H1 (cell line): ENCODE data around the gene ALDH3B1. TPM values are rescaled to one million over a fixed set of nuclear protein-coding genes. Genes with fewer than 3 reads are reported as not detected.
"Not testable (repeated sequence)": the region's sequence is repeated elsewhere in the genome, so short reads cannot be mapped to it uniquely, and the experiment has no call there.

Experiments used
- CTCF ChIA-PET: fragments of 300-600 bp; sonication (Branson Sonifier 250); formaldehyde crosslinking; loops from one replicate; lab custom pipeline; 2021; ENCODE audit not compliant: partially characterized antibody; lab: Charles Lee
- POLR2A ChIA-PET: fragments of 300-600 bp; sonication (Branson Sonifier 250); formaldehyde crosslinking; loops from one replicate; lab custom pipeline; 2021; ENCODE audit warnings: inconsistent platforms; ENCODE audit not compliant: partially characterized antibody; lab: Charles Lee
- DNase-seq, 2 experiments: peaks; one replicate each; pipeline versions ENCODE4 v3.0.0 to v3.0.0-alpha.2; 2010 to 2022; ENCODE audit warnings: low spot score in 2 of 2, low read depth in 1 of 2, mixed read lengths in 1 of 2
- FAIRE-seq: peaks from 2 replicates; lab custom pipeline; 2011; peaks lifted over from hg19 to GRCh38; lab: Jason Lieb, UNC
- H2AFZ ChIP-seq: 2 replicates; pipeline ENCODE4 v1.8.1; 2012; ENCODE audit warnings: low read length, inconsistent platforms
- H2AK5ac ChIP-seq: 2 replicates; pipeline ENCODE4 v1.6.1; 2013; ENCODE audit warnings: low read depth, low read length
- H2BK120ac ChIP-seq: replicated peaks from 2 replicates; pipeline ENCODE3; 2013; ENCODE audit warnings: low read depth, low read length, inconsistent platforms
- H2BK12ac ChIP-seq: 2 replicates; pipeline ENCODE4 v1.6.1; 2013; ENCODE audit warnings: low read depth, low read length
- H2BK15ac ChIP-seq: 2 replicates; pipeline ENCODE4 v1.6.1; 2013; ENCODE audit warnings: low read length
- H2BK20ac ChIP-seq: 2 replicates; pipeline ENCODE4 v1.6.1; 2013; ENCODE audit warnings: low read length
- H2BK5ac ChIP-seq: 2 replicates; pipeline ENCODE4 v1.6.1; 2013; ENCODE audit warnings: low read depth, low read length
- H3K14ac ChIP-seq: 2 replicates; pipeline ENCODE4 v1.6.1; 2013; ENCODE audit warnings: inconsistent platforms; ENCODE audit not compliant: insufficient read length
- H3K18ac ChIP-seq: 2 replicates; pipeline ENCODE4 v1.6.1; 2013; ENCODE audit warnings: low read length; ENCODE audit errors: extremely low read depth
- H3K23ac ChIP-seq: 2 replicates; pipeline ENCODE4 v1.6.1; 2013; ENCODE audit warnings: inconsistent platforms; ENCODE audit not compliant: insufficient read length
- H3K23me2 ChIP-seq: 2 replicates; pipeline ENCODE4 v1.6.1; 2013; ENCODE audit warnings: low read depth, low read length
- H3K27ac ChIP-seq: 2 replicates; pipeline ENCODE4 v1.6.1; 2011; ENCODE audit warnings: low read depth, low read length, inconsistent platforms
- H3K27me3 ChIP-seq, 4 experiments: replicated peaks in 1 of 4; 1 replicate in 1 of 4; 2 replicates in 3 of 4; pipeline versions ENCODE4 v1.6.1 to v1.8.1; 2011 to 2013; ENCODE audit warnings: low read length in 3 of 4, mild to moderate bottlenecking in 3 of 4, inconsistent platforms in 2 of 4, mixed read lengths in 2 of 4, moderate library complexity in 1 of 4; ENCODE audit not compliant: control insufficient read depth in 3 of 4, insufficient read depth in 3 of 4; ENCODE audit errors: extremely low read depth in 1 of 4
- H3K36me3 ChIP-seq, 4 experiments: 2 replicates each; pipeline versions ENCODE4 v1.6.1 to v1.8.1; 2011 to 2013; ENCODE audit warnings: mild to moderate bottlenecking in 4 of 4, low read length in 3 of 4, moderate library complexity in 2 of 4, control low read depth in 1 of 4, inconsistent platforms in 1 of 4; ENCODE audit not compliant: insufficient read depth in 4 of 4, control insufficient read depth in 2 of 4
- H3K4ac ChIP-seq: replicated peaks from 2 replicates; pipeline ENCODE3; 2013; ENCODE audit warnings: low read length, low read depth, mixed read lengths, inconsistent platforms; ENCODE audit not compliant: insufficient read length
- H3K4me1 ChIP-seq, 4 experiments: replicated peaks in 1 of 4; 1 replicate in 1 of 4; 2 replicates in 3 of 4; pipeline versions ENCODE4 v1.6.1 to v1.8.1; 2011 to 2013; ENCODE audit warnings: low read length in 3 of 4, inconsistent platforms in 2 of 4, mixed read lengths in 1 of 4; ENCODE audit not compliant: insufficient read depth in 4 of 4, control insufficient read depth in 3 of 4
- H3K4me2 ChIP-seq, 2 experiments: 2 replicates each; pipeline versions ENCODE4 v1.6.1 to v1.8.1; 2011 to 2013; ENCODE audit warnings: low read depth in 2 of 2, low read length in 2 of 2, control low read depth in 1 of 2, inconsistent platforms in 1 of 2, mild to moderate bottlenecking in 1 of 2; ENCODE audit not compliant: insufficient read depth in 1 of 2
- H3K4me3 ChIP-seq, 4 experiments: fragments of 200-600, 300-600 bp in 1 of 4; sonication (generic), shearing (Covaris generic), sonication (Bioruptor Twin) in 1 of 4; 2 replicates each; pipeline versions ENCODE4 v1.5.1 to v1.8.1; 2011 to 2016; ENCODE audit warnings: low read length in 4 of 4, low read depth in 3 of 4, control low read depth in 2 of 4, inconsistent platforms in 2 of 4, mild to moderate bottlenecking in 2 of 4, mixed read lengths in 1 of 4, moderate library complexity in 1 of 4; ENCODE audit not compliant: insufficient read depth in 2 of 4; ENCODE audit errors: extremely low read depth in 1 of 4
- H3K56ac ChIP-seq: replicated peaks from 2 replicates; pipeline ENCODE3; 2013; ENCODE audit warnings: low read depth, mild to moderate bottlenecking, mixed read lengths, low read length, inconsistent platforms; ENCODE audit not compliant: insufficient read length
- H3K79me1 ChIP-seq: 2 replicates; pipeline ENCODE4 v1.6.1; 2013; ENCODE audit warnings: low read depth, low read length, control low read depth
- H3K79me2 ChIP-seq, 2 experiments: 2 replicates each; pipeline versions ENCODE4 v1.6.1 to v1.8.1; 2012 to 2013; ENCODE audit warnings: low read length in 2 of 2, mild to moderate bottlenecking in 2 of 2, inconsistent platforms in 1 of 2; ENCODE audit not compliant: insufficient read depth in 2 of 2, control insufficient read depth in 1 of 2
- H3K9ac ChIP-seq, 4 experiments: replicated peaks in 1 of 4; 1 replicate in 1 of 4; 2 replicates in 3 of 4; pipeline versions ENCODE4 v1.6.1 to v1.8.1; 2011 to 2013; ENCODE audit warnings: low read depth in 3 of 4, low read length in 3 of 4, control low read depth in 2 of 4, mild to moderate bottlenecking in 2 of 4, moderate library complexity in 2 of 4, inconsistent platforms in 1 of 4; ENCODE audit errors: extremely low read depth in 1 of 4
- H3K9me3 ChIP-seq, 2 experiments: 2 replicates each; pipeline versions ENCODE4 v1.6.1 to v1.8.1; 2012 to 2013; ENCODE audit warnings: mild to moderate bottlenecking in 2 of 2, moderate library complexity in 2 of 2, control low read depth in 1 of 2, inconsistent platforms in 1 of 2, low read depth in 1 of 2, low read length in 1 of 2, mixed read lengths in 1 of 2; ENCODE audit not compliant: insufficient read depth in 2 of 2
- H4K20me1 ChIP-seq, 2 experiments: replicated peaks in 1 of 2; 2 replicates each; pipeline versions ENCODE3 to v1.8.1; 2011 to 2013; ENCODE audit warnings: inconsistent platforms in 2 of 2, low read length in 2 of 2, mild to moderate bottlenecking in 1 of 2; ENCODE audit not compliant: insufficient read depth in 2 of 2, control insufficient read depth in 1 of 2
- H4K5ac ChIP-seq: 2 replicates; pipeline ENCODE4 v1.6.1; 2013; ENCODE audit warnings: low read length, low read depth, mixed read lengths, inconsistent platforms; ENCODE audit not compliant: insufficient read length
- H4K8ac ChIP-seq: 2 replicates; pipeline ENCODE4 v1.8.0; 2013; ENCODE audit warnings: mild to moderate bottlenecking, moderate library complexity, low read length, inconsistent platforms; ENCODE audit not compliant: insufficient read depth; ENCODE audit errors: extremely low read depth
- H4K91ac ChIP-seq: replicated peaks from 2 replicates; pipeline ENCODE3; 2013; ENCODE audit warnings: low read length, mixed read lengths, inconsistent platforms; ENCODE audit not compliant: insufficient read length
- WGBS, 2 experiments: shearing (Covaris generic) in 1 of 2; methylation state at CpG; one replicate each; pipeline versions ENCODE4 v1.1.6 to v1.1.7; 2013 to 2015; ENCODE audit warnings: low lambda C conversion rate in 2 of 2, mixed read lengths in 2 of 2, inconsistent platforms in 1 of 2, low coverage in 1 of 2, missing lambda C conversion rate in 1 of 2; ENCODE audit not compliant: insufficient replicate concordance in 2 of 2, insufficient coverage in 1 of 2, insufficient read length in 1 of 2; ENCODE audit errors: extremely low coverage in 1 of 2, missing lambda C conversion rate in 1 of 2; 5-methylcytosine and 5-hydroxymethylcytosine counted together
- polyA plus RNA-seq, 7 experiments: library from polyadenylated mRNA; depleted of rRNA in 3 of 7; stranded (reverse) in 5 of 7; unstranded in 2 of 7; fragments of >200 nt in 5 of 7; fragments of 200-250 nt in 2 of 7; gene quantifications; 1 replicate in 5 of 7; 2 replicates in 1 of 7; 4 replicates in 1 of 7; pipeline versions ENCODE4 v1.2.1 to v1.2.3, GENCODE V29; 2011 to 2013; ENCODE audit warnings: missing spikeins in 2 of 7, mixed read lengths in 2 of 7
- total RNA-seq: library from RNA; stranded (reverse); fragmentation: NEBNext Ultra II Directional; extraction: Animal tissue kit (Norgen Biotek cat#: 25700); gene quantifications from 2 replicates; pipeline ENCODE4 v1.2.1, GENCODE V29; 2021

Gene ALDH3B1
- total and polyA plus RNA-seq, 2 of the 8 experiments (the other 6 are each of a cell fraction or from before 2014, with no cell fraction given) = 0.32 to 0.47 TPM

- H3K9me3 ChIP-seq, H3K27me3 ChIP-seq, H3K4me1 ChIP-seq, H2BK120ac ChIP-seq, H2BK15ac ChIP-seq, H3K18ac ChIP-seq, H3K23ac ChIP-seq, H3K23me2 ChIP-seq, H4K91ac ChIP-seq, H3K79me1 ChIP-seq, H3K9ac ChIP-seq, H3K4me2 ChIP-seq, H2AFZ ChIP-seq, H2AK5ac ChIP-seq, H3K27ac ChIP-seq, FAIRE-seq, H2BK5ac ChIP-seq, H3K4me3 ChIP-seq, H3K56ac ChIP-seq, H2BK12ac ChIP-seq, H3K79me2 ChIP-seq, H2BK20ac ChIP-seq, H3K36me3 ChIP-seq, CTCF ChIA-PET, H4K5ac ChIP-seq, H3K14ac ChIP-seq, POLR2A ChIA-PET, H3K4ac ChIP-seq, H4K20me1 ChIP-seq, DNase-seq, H4K8ac ChIP-seq: not testable (repeated sequence)
- WGBS, 2 experiments = 86% methylated on average over 14 of the region's 14 CpGs; no CpG with 5 or more reads in 1 of the 2 experiments
Measured at GRCh38 chr11:67995579-67995978, 14.5 kb upstream of the ALDH3B1 start.
